GM21786 (cell line): ENCODE measurements around the gene NBPF12.
"Not testable (repeated sequence)": the region's sequence is repeated elsewhere in the genome, so short reads cannot be mapped to it uniquely, and the experiment has no call there.

ENCODE experiments used
- ATAC-seq: cut with Tn5 transposase; IDR thresholded peaks from one replicate; pipeline ENCODE4 v1.9.1; 2021; ENCODE audit not compliant: unreplicated experiment

Gene NBPF12

GRCh38 chr1:146938242-146938902, at the start of gene NBPF12:
Gene NBPF12, plus strand, starts transcription at chr1:146938324. Its CDS starts 21,820 bp downstream, at chr1:146960144.
- ATAC-seq, result peak; percentile 51

GRCh38 chr1:146891355-146891754, 46.8 kb upstream of the NBPF12 start:
- ATAC-seq, result not testable (repeated sequence)

- ATAC-seq, result not testable (repeated sequence)
Measured at GRCh38 chr1:146892331-146892730, 45.8 kb upstream of the NBPF12 start.

- not testable (repeated sequence) for ATAC-seq
Measured at GRCh38 chr1:146907565-146908261, 30.4 kb upstream of the NBPF12 start.

- not testable (repeated sequence) for ATAC-seq
Measured at GRCh38 chr1:146912975-146913374, 25.1 kb upstream of the NBPF12 start.

- ATAC-seq, result not testable (repeated sequence)
Measured at GRCh38 chr1:146920811-146921210, 17.3 kb upstream of the NBPF12 start.

GRCh38 chr1:146922614-146923013, 15.5 kb upstream of the NBPF12 start:
- not testable (repeated sequence) for ATAC-seq

- ATAC-seq, result not testable (repeated sequence)
Measured at GRCh38 chr1:146924106-146924505, 14.0 kb upstream of the NBPF12 start.

GRCh38 chr1:146926413-146926812, 11.7 kb upstream of the NBPF12 start:
- not testable (repeated sequence) for ATAC-seq

GRCh38 chr1:146930225-146930624, 7.9 kb upstream of the NBPF12 start:
- ATAC-seq, result not testable (repeated sequence)

GRCh38 chr1:146934390-146935223, 3.5 kb upstream of the NBPF12 start:
- peak; percentile 40 for ATAC-seq

- ATAC-seq, result not testable (repeated sequence)
Measured at GRCh38 chr1:146937462-146937861, 662 bp upstream of the NBPF12 start.

GRCh38 chr1:146938927-146939786, 1.0 kb downstream of the NBPF12 start:
- not testable (repeated sequence) for ATAC-seq

GRCh38 chr1:146940293-146940692, 2.2 kb downstream of the NBPF12 start:
- ATAC-seq, result not testable (repeated sequence)

GRCh38 chr1:146943342-146943886, 5.3 kb downstream of the NBPF12 start:
- not testable (repeated sequence) for ATAC-seq

GRCh38 chr1:146948127-146948526, 10.0 kb downstream of the NBPF12 start:
- ATAC-seq, result not testable (repeated sequence)

- not testable (repeated sequence) for ATAC-seq
Measured at GRCh38 chr1:146964340-146964739, 26.2 kb downstream of the NBPF12 start.

- not testable (repeated sequence) for ATAC-seq
Measured at GRCh38 chr1:146966351-146966750, 28.2 kb downstream of the NBPF12 start.

- not testable (repeated sequence) for ATAC-seq
Measured at GRCh38 chr1:146970656-146971055, 32.5 kb downstream of the NBPF12 start.

GRCh38 chr1:146972681-146973080, 34.6 kb downstream of the NBPF12 start:
- ATAC-seq, result not testable (repeated sequence)
